H9 (cell line): Measurements from ENCODE around the gene ALKAL2. TPM values are rescaled to one million over a fixed set of nuclear protein-coding genes. Genes with fewer than 3 reads are reported as not detected.

Experiments
- DNase-seq: peaks from one replicate; pipeline ENCODE4 v3.0.0-alpha.2; 2017
- H2AFZ ChIP-seq: one replicate; pipeline ENCODE4 v1.6.1; 2013; ENCODE audit warnings: mild to moderate bottlenecking, low read length, control low read depth, moderate library complexity
- H2AK5ac ChIP-seq: 2 replicates; pipeline ENCODE4 v1.6.1; 2013; ENCODE audit warnings: low read length, control low read depth, mixed read lengths; ENCODE audit not compliant: insufficient read length
- H2BK120ac ChIP-seq: one replicate; pipeline ENCODE4 v1.6.1; 2013; ENCODE audit warnings: low read depth, mild to moderate bottlenecking, low read length, control low read depth, inconsistent platforms; ENCODE audit not compliant: poor library complexity, severe bottlenecking
- H2BK12ac ChIP-seq: 2 replicates; pipeline ENCODE4 v1.6.1; 2013; ENCODE audit warnings: low read length, control low read depth, mixed read lengths, low read depth; ENCODE audit not compliant: insufficient read length
- H2BK15ac ChIP-seq: 2 replicates; pipeline ENCODE4 v1.6.1; 2013; ENCODE audit warnings: low read depth, low read length, control low read depth
- H2BK20ac ChIP-seq: one replicate; pipeline ENCODE4 v1.6.1; 2013; ENCODE audit warnings: low read depth, mild to moderate bottlenecking, low read length, control low read depth, inconsistent platforms; ENCODE audit not compliant: poor library complexity, severe bottlenecking
- H2BK5ac ChIP-seq: 2 replicates; pipeline ENCODE4 v1.6.1; 2013; ENCODE audit warnings: low read length, control low read depth, mixed read lengths; ENCODE audit not compliant: insufficient read length
- H3K14ac ChIP-seq: 2 replicates; pipeline ENCODE4 v1.6.1; 2013; ENCODE audit warnings: low read length, control low read depth; ENCODE audit not compliant: insufficient read depth
- H3K18ac ChIP-seq: 2 replicates; pipeline ENCODE4 v1.6.1; 2013; ENCODE audit warnings: low read depth, mild to moderate bottlenecking, mixed read lengths, low read length, control low read depth; ENCODE audit not compliant: insufficient read length
- H3K23ac ChIP-seq: 2 replicates; pipeline ENCODE4 v1.6.1; 2013; ENCODE audit warnings: low read length, control low read depth, mixed read lengths, low read depth; ENCODE audit not compliant: insufficient read length
- H3K23me2 ChIP-seq: 2 replicates; pipeline ENCODE4 v1.6.1; 2013; ENCODE audit warnings: low read depth, mild to moderate bottlenecking, mixed read lengths, low read length, control low read depth; ENCODE audit not compliant: insufficient read length, poor library complexity, severe bottlenecking
- H3K27ac ChIP-seq: 2 replicates; pipeline ENCODE4 v1.5.1; 2013; ENCODE audit warnings: low read length, control low read depth, mixed read lengths, low read depth; ENCODE audit not compliant: insufficient read length
- H3K27me3 ChIP-seq: 2 replicates; pipeline ENCODE4 v1.6.1; 2013; ENCODE audit warnings: low read length, control low read depth, inconsistent platforms; ENCODE audit not compliant: insufficient read depth
- H3K4ac ChIP-seq: 2 replicates; pipeline ENCODE4 v1.6.1; 2013; ENCODE audit warnings: low read depth, mild to moderate bottlenecking, control low read depth, inconsistent platforms, low read length, moderate library complexity
- H3K4me1 ChIP-seq: 2 replicates; pipeline ENCODE4 v1.6.1; 2013; ENCODE audit warnings: low read length, control low read depth, inconsistent platforms; ENCODE audit not compliant: insufficient read depth
- H3K4me2 ChIP-seq: 2 replicates; pipeline ENCODE4 v1.6.1; 2013; ENCODE audit warnings: low read length, control low read depth, mixed read lengths; ENCODE audit not compliant: insufficient read length, insufficient read depth
- H3K56ac ChIP-seq: 2 replicates; pipeline ENCODE4 v1.6.1; 2013; ENCODE audit warnings: low read depth, mild to moderate bottlenecking, mixed read lengths, low read length, control low read depth; ENCODE audit not compliant: insufficient read length
- H3K79me1 ChIP-seq: 2 replicates; pipeline ENCODE4 v1.6.1; 2013; ENCODE audit warnings: low read depth, mild to moderate bottlenecking, moderate library complexity, low read length, control low read depth, inconsistent platforms; ENCODE audit not compliant: insufficient read depth, poor library complexity, severe bottlenecking
- H3K79me2 ChIP-seq: 2 replicates; pipeline ENCODE4 v1.6.1; 2013; ENCODE audit warnings: low read length, control low read depth, inconsistent platforms; ENCODE audit not compliant: insufficient read depth
- H3K9ac ChIP-seq: 2 replicates; pipeline ENCODE4 v1.6.1; 2013; ENCODE audit warnings: low read length, control low read depth, mixed read lengths; ENCODE audit not compliant: insufficient read length; ENCODE audit errors: extremely low read depth
- H3K9me3 ChIP-seq: one replicate; pipeline ENCODE4 v1.6.1; 2013; ENCODE audit warnings: low read depth, low read length, inconsistent platforms; ENCODE audit not compliant: control insufficient read depth
- H3T11ph ChIP-seq: one replicate; pipeline ENCODE4 v1.6.1; 2013; ENCODE audit warnings: mild to moderate bottlenecking, low read length, control low read depth, inconsistent platforms
- H4K20me1 ChIP-seq: one replicate; pipeline ENCODE4 v1.6.1; 2013; ENCODE audit not compliant: control insufficient read depth, insufficient read length, insufficient read depth
- H4K5ac ChIP-seq: 2 replicates; pipeline ENCODE4 v1.6.1; 2013; ENCODE audit warnings: low read depth, mild to moderate bottlenecking, mixed read lengths, low read length, control low read depth; ENCODE audit not compliant: insufficient read length
- H4K8ac ChIP-seq: replicated peaks from 2 replicates; pipeline ENCODE4 v1.6.1; 2013; ENCODE audit warnings: low read length, control low read depth, mixed read lengths, low read depth; ENCODE audit not compliant: insufficient read length
- H4K91ac ChIP-seq: 2 replicates; pipeline ENCODE4 v1.6.1; 2013; ENCODE audit warnings: low read depth, mild to moderate bottlenecking, moderate library complexity, mixed read lengths, low read length, control low read depth; ENCODE audit not compliant: insufficient read length
- H3K27ac Mint-ChIP-seq, 3 experiments: 2 replicates in 2 of 3; 3 replicates in 1 of 3; pipeline ENCODE4 v1.8.0; 2020 to 2021; ENCODE audit warnings: mixed read lengths in 3 of 3, mild to moderate bottlenecking in 1 of 3, moderate library complexity in 1 of 3
- H3K27me3 Mint-ChIP-seq: 2 replicates; pipeline ENCODE4 v1.8.0; 2021; ENCODE audit warnings: low read depth, mild to moderate bottlenecking, moderate library complexity, mixed read lengths
- H3K36me3 Mint-ChIP-seq, 3 experiments: 2 replicates in 2 of 3; 3 replicates in 1 of 3; pipeline ENCODE4 v1.8.0; 2020 to 2021; ENCODE audit warnings: low read depth in 3 of 3, mixed read lengths in 3 of 3; ENCODE audit not compliant: insufficient read depth in 1 of 3
- H3K4me1 Mint-ChIP-seq, 2 experiments: 2 replicates each; pipeline ENCODE4 v1.8.0; 2020; ENCODE audit warnings: mixed read lengths in 2 of 2
- H3K4me3 Mint-ChIP-seq, 2 experiments: 2 replicates in 1 of 2; 3 replicates in 1 of 2; pipeline ENCODE4 v1.8.0; 2020 to 2021; ENCODE audit warnings: mild to moderate bottlenecking in 2 of 2, mixed read lengths in 2 of 2, moderate library complexity in 1 of 2
- H3K9me3 Mint-ChIP-seq, 2 experiments: 2 replicates in 1 of 2; 3 replicates in 1 of 2; pipeline ENCODE4 v1.8.0; 2020; ENCODE audit warnings: mild to moderate bottlenecking in 2 of 2, mixed read lengths in 2 of 2, moderate library complexity in 1 of 2
- CTCF ChIP-seq: fragments of 200-600 bp; sonication (generic); conservative IDR thresholded peaks from 3 replicates; pipeline ENCODE4 v1.8.0; 2021; ENCODE audit warnings: antibody characterized with exemption, mild to moderate bottlenecking
- WGBS: extraction: QIAGEN DNeasy Blood & Tissue Kit; methylation state at CpG from one replicate; pipeline ENCODE4 v1.1.7; 2013; ENCODE audit warnings: missing lambda C conversion rate, low lambda C conversion rate, mixed read lengths; ENCODE audit not compliant: insufficient read length; ENCODE audit errors: extremely low coverage; 5-methylcytosine and 5-hydroxymethylcytosine counted together
- total RNA-seq: library from RNA; stranded (reverse); gene quantifications from 2 replicates; pipeline ENCODE4 v1.2.1, GENCODE V29; 2021

Gene ALKAL2
- total RNA-seq, 1 experiment from 2014 or later: 0.48 TPM

- peaks cover 7% of the 10 kb centered on the region in 2 experiments; a peak in 3 of 5 replicates for H3K9me3 Mint-ChIP-seq
- no peak overlapping the region for H4K8ac ChIP-seq
These were observed 31.2 kb upstream of the ALKAL2 start for GRCh38 chr2:319059-319600.

More at GRCh38 chr2:319059-319600, 31.2 kb upstream of the ALKAL2 start:
- Histone ChIP-seq H3K4me1 (no peaks in the 10 kb centered on the region), H3K56ac (no peak overlapping the region), H4K20me1 (no peaks in the 10 kb centered on the region), H2BK20ac (no peak overlapping the region), H3K79me2 (no peaks in the 10 kb centered on the region), H2BK15ac (no peak overlapping the region), H3K18ac (peak overlapping the region; percentile 19), H4K5ac (no peak overlapping the region), H2AFZ (no peak overlapping the region), H3K23me2 (no peaks in the 10 kb centered on the region), H3K9me3 (no peaks in the 10 kb centered on the region), H3K79me1 (no peaks in the 10 kb centered on the region), H3K9ac (no peak overlapping the region), H3T11ph (no peak overlapping the region), H3K4me2 (no peak overlapping the region), H2BK120ac (no peak overlapping the region), H3K14ac (no peak overlapping the region; the same call in 1 of the 2 replicates), H3K4ac (no peak overlapping the region), H3K27ac (no peak overlapping the region), H2BK12ac (no peak overlapping the region), H3K23ac (no peak overlapping the region), H2AK5ac (no peak overlapping the region), H3K27me3 (no peaks in the 10 kb centered on the region), H4K91ac (no peak overlapping the region), H2BK5ac (no peak overlapping the region)
- peaks cover 0 to 8% (median 6%) of the 10 kb centered on the region in 3 experiments; a peak in 5 of 7 replicates for H3K36me3 Mint-ChIP-seq
- H3K27ac Mint-ChIP-seq: peak overlapping the region in 2 of 3 experiments; percentile 69 to 87; a peak in 4 of 7 replicates
- H3K4me1 Mint-ChIP-seq: peaks cover 12% of the 10 kb centered on the region in 2 experiments
- H3K27me3 Mint-ChIP-seq: peaks cover 6% of the 10 kb centered on the region; the same call in 1 of the 2 replicates
- WGBS: 100% methylated on average over 7 of the region's 34 CpGs
- H3K4me3 Mint-ChIP-seq: no peak overlapping the region; a peak in 1 of 5 replicates
- no peak for TF ChIP-seq CTCF
- DNase-seq: no peak
